K562 (cell line): ENCODE data around the gene WNT3. TPM values are rescaled to one million over a fixed set of nuclear protein-coding genes. Genes with fewer than 3 reads are reported as not detected.

Source experiments
- FOS ChIP-seq: IDR thresholded peaks from 3 replicates; pipeline ENCODE4 v1.6.1; 2011; ENCODE audit not compliant: insufficient read length; ENCODE audit errors: extremely low read depth
- GABPB2 ChIP-seq: fragments of 250-450 bp; sonication (Bioruptor Pico); conservative IDR thresholded peaks from 2 replicates; pipeline ENCODE4 v1.5.1; 2021; ENCODE audit warnings: mild to moderate bottlenecking
- NR4A1 ChIP-seq, 2 experiments: fragments of 250-450 bp in 1 of 2; fragments of 450-650 bp in 1 of 2; sonication (Bioruptor Pico) in 1 of 2; IDR thresholded peaks; 2 replicates each; pipeline versions ENCODE4 v1.4.0 to v1.6.1; 2016 to 2020; ENCODE audit warnings: mild to moderate bottlenecking in 2 of 2, missing compliant biosample characterization in 1 of 2, missing genetic modification characterization in 1 of 2, moderate library complexity in 1 of 2
- SRSF7 ChIP-seq: fragments of 200-400 bp; formaldehyde crosslinking; optimal IDR thresholded peaks from 2 replicates; pipeline ENCODE3; 2017; ENCODE audit warnings: mild to moderate bottlenecking, low read depth, low read length
- polyA plus RNA-seq, 8 experiments: library from polyadenylated mRNA; depleted of rRNA in 4 of 8; stranded (reverse) in 5 of 8; unstranded in 3 of 8; fragments of >200 nt; fragmentation: Nextera tagmentation in 2 of 8; fragmentation: Illumina TruSeq in 1 of 8; extraction: Ambion mirVana in 2 of 8; extraction: Trizol in 1 of 8; gene quantifications; 2 replicates each; pipeline versions ENCODE4 v1.2.1 to v1.2.3, GENCODE V29; 2011 to 2014; ENCODE audit warnings: inconsistent platforms in 1 of 8, missing spikeins in 1 of 8
- total RNA-seq, 7 experiments: library from RNA; depleted of rRNA in 6 of 7; stranded (reverse); fragments of >200 nt in 6 of 7; fragmentation: Illumina TruSeq in 2 of 7; extraction: Trizol in 2 of 7; gene quantifications; 2 replicates each; pipeline versions ENCODE4 v1.2.1 to v1.2.3, GENCODE V29; 2011 to 2021; ENCODE audit warnings: low replicate concordance in 1 of 7
- TF ChIP-seq, protein P1 (sequence below): fragments of 200-600 bp; sonication (generic); IDR thresholded peaks from one replicate; pipeline ENCODE4 v1.6.1; 2012; ENCODE audit warnings: mild to moderate bottlenecking, low read depth, low read length, inconsistent platforms
- TF ChIP-seq, protein P2 (sequence below): sonication (generic); formaldehyde crosslinking; IDR thresholded peaks from 2 replicates; pipeline ENCODE4 v1.8.1; 2023; ENCODE audit warnings: mild to moderate bottlenecking, missing genetic modification reagents
- TF ChIP-seq, protein P3 (sequence below): fragments of 200-800 bp; sonication (Bioruptor generic); IDR thresholded peaks from 2 replicates; pipeline ENCODE4 v1.6.1; 2017; ENCODE audit warnings: missing genetic modification characterization, missing compliant biosample characterization
- TF ChIP-seq, protein P4 (sequence below): fragments of 250-450 bp; sonication (Bioruptor Pico); IDR thresholded peaks from 2 replicates; pipeline ENCODE4 v1.5.1; 2021; ENCODE audit warnings: mild to moderate bottlenecking

The WNT3 gene
- total and polyA plus RNA-seq, 9 of the 15 experiments (the other 6 are each of a cell fraction or from before 2014, with no cell fraction given): 1.5 to 6.1 (median 3.3) TPM

DNA sequence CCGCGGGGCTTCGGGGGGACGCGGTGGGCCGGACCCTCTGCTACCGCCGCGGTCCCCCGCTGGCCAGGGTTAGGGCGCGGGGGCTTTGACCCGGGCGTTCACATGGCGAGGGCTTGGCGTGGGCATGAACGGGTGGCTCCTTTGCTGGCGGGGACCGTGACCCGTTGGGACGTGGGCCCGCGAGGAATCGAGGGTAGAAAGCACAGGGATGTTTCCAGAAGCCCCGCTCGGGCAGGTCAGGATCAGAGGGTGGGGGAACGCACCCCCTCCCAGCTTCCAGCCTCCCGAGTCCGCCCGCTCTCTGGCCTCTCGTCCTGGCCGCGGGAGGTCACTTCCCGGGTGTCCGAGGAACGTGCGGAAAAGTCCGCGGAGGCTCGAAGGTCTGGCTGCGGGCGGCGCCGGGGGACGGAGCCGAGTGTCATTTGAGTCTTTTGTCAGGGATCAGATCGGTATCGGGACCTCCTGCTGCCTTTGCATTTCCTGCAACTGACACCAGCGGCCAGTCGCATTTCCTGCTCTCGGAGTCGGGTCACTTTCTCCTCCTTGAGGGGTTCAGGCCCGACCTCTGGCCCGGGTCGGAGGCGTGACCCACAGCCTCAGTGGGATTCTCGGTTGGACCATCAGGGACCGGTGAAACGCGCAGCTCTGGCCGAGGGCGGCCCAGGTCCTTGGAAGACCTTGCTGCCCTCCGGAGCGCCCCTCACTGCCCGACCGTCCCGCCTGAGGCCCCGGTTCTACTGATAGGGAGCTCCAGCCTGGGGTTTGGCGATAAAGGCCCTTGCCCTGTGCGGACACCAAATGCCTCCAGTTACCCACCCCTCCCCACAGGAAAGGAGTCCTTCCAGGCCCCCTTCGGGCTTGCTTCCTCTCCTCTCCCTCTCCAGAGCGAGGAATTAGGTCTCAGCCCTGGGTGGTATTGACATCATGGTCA is 702 bp upstream of the WNT3 start (continued):
- TF ChIP-seq, protein P1, sequence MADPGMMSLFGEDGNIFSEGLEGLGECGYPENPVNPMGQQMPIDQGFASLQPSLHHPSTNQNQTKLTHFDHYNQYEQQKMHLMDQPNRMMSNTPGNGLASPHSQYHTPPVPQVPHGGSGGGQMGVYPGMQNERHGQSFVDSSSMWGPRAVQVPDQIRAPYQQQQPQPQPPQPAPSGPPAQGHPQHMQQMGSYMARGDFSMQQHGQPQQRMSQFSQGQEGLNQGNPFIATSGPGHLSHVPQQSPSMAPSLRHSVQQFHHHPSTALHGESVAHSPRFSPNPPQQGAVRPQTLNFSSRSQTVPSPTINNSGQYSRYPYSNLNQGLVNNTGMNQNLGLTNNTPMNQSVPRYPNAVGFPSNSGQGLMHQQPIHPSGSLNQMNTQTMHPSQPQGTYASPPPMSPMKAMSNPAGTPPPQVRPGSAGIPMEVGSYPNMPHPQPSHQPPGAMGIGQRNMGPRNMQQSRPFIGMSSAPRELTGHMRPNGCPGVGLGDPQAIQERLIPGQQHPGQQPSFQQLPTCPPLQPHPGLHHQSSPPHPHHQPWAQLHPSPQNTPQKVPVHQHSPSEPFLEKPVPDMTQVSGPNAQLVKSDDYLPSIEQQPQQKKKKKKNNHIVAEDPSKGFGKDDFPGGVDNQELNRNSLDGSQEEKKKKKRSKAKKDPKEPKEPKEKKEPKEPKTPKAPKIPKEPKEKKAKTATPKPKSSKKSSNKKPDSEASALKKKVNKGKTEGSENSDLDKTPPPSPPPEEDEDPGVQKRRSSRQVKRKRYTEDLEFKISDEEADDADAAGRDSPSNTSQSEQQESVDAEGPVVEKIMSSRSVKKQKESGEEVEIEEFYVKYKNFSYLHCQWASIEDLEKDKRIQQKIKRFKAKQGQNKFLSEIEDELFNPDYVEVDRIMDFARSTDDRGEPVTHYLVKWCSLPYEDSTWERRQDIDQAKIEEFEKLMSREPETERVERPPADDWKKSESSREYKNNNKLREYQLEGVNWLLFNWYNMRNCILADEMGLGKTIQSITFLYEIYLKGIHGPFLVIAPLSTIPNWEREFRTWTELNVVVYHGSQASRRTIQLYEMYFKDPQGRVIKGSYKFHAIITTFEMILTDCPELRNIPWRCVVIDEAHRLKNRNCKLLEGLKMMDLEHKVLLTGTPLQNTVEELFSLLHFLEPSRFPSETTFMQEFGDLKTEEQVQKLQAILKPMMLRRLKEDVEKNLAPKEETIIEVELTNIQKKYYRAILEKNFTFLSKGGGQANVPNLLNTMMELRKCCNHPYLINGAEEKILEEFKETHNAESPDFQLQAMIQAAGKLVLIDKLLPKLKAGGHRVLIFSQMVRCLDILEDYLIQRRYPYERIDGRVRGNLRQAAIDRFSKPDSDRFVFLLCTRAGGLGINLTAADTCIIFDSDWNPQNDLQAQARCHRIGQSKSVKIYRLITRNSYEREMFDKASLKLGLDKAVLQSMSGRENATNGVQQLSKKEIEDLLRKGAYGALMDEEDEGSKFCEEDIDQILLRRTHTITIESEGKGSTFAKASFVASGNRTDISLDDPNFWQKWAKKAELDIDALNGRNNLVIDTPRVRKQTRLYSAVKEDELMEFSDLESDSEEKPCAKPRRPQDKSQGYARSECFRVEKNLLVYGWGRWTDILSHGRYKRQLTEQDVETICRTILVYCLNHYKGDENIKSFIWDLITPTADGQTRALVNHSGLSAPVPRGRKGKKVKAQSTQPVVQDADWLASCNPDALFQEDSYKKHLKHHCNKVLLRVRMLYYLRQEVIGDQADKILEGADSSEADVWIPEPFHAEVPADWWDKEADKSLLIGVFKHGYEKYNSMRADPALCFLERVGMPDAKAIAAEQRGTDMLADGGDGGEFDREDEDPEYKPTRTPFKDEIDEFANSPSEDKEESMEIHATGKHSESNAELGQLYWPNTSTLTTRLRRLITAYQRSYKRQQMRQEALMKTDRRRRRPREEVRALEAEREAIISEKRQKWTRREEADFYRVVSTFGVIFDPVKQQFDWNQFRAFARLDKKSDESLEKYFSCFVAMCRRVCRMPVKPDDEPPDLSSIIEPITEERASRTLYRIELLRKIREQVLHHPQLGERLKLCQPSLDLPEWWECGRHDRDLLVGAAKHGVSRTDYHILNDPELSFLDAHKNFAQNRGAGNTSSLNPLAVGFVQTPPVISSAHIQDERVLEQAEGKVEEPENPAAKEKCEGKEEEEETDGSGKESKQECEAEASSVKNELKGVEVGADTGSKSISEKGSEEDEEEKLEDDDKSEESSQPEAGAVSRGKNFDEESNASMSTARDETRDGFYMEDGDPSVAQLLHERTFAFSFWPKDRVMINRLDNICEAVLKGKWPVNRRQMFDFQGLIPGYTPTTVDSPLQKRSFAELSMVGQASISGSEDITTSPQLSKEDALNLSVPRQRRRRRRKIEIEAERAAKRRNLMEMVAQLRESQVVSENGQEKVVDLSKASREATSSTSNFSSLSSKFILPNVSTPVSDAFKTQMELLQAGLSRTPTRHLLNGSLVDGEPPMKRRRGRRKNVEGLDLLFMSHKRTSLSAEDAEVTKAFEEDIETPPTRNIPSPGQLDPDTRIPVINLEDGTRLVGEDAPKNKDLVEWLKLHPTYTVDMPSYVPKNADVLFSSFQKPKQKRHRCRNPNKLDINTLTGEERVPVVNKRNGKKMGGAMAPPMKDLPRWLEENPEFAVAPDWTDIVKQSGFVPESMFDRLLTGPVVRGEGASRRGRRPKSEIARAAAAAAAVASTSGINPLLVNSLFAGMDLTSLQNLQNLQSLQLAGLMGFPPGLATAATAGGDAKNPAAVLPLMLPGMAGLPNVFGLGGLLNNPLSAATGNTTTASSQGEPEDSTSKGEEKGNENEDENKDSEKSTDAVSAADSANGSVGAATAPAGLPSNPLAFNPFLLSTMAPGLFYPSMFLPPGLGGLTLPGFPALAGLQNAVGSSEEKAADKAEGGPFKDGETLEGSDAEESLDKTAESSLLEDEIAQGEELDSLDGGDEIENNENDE: no peak
- TF ChIP-seq FOS (no peak), SRSF7 (no peak), GABPB2 (no peak), NR4A1 (CRISPR knock-in tag; IDR thresholded peaks at IDR 0.05) (no peak), NR4A1 (tag; IDR thresholded peaks at IDR 0.05) (no peak)
- TF ChIP-seq, protein P2, sequence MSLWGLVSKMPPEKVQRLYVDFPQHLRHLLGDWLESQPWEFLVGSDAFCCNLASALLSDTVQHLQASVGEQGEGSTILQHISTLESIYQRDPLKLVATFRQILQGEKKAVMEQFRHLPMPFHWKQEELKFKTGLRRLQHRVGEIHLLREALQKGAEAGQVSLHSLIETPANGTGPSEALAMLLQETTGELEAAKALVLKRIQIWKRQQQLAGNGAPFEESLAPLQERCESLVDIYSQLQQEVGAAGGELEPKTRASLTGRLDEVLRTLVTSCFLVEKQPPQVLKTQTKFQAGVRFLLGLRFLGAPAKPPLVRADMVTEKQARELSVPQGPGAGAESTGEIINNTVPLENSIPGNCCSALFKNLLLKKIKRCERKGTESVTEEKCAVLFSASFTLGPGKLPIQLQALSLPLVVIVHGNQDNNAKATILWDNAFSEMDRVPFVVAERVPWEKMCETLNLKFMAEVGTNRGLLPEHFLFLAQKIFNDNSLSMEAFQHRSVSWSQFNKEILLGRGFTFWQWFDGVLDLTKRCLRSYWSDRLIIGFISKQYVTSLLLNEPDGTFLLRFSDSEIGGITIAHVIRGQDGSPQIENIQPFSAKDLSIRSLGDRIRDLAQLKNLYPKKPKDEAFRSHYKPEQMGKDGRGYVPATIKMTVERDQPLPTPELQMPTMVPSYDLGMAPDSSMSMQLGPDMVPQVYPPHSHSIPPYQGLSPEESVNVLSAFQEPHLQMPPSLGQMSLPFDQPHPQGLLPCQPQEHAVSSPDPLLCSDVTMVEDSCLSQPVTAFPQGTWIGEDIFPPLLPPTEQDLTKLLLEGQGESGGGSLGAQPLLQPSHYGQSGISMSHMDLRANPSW: no peak
- TF ChIP-seq, protein P3, sequence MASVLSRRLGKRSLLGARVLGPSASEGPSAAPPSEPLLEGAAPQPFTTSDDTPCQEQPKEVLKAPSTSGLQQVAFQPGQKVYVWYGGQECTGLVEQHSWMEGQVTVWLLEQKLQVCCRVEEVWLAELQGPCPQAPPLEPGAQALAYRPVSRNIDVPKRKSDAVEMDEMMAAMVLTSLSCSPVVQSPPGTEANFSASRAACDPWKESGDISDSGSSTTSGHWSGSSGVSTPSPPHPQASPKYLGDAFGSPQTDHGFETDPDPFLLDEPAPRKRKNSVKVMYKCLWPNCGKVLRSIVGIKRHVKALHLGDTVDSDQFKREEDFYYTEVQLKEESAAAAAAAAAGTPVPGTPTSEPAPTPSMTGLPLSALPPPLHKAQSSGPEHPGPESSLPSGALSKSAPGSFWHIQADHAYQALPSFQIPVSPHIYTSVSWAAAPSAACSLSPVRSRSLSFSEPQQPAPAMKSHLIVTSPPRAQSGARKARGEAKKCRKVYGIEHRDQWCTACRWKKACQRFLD (CRISPR knock-in tag): peak; percentile 75; the same call in 1 of the 2 replicates
- TF ChIP-seq, protein P4, sequence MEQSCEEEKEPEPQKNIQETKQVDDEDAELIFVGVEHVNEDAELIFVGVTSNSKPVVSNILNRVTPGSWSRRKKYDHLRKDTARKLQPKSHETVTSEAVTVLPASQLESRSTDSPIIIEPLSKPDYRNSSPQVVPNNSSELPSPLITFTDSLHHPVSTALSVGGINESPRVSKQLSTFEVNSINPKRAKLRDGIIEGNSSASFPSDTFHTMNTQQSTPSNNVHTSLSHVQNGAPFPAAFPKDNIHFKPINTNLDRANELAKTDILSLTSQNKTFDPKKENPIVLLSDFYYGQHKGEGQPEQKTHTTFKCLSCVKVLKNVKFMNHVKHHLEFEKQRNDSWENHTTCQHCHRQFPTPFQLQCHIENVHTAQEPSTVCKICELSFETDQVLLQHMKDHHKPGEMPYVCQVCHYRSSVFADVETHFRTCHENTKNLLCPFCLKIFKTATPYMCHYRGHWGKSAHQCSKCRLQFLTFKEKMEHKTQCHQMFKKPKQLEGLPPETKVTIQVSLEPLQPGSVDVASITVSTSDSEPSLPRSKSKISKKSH (CRISPR knock-in tag): no peak
